CD14-positive monocyte (primary cell): ENCODE data around the gene PITPNC1. TPM values are rescaled to one million over a fixed set of nuclear protein-coding genes. Genes with fewer than 3 reads are reported as not detected.
"Not testable (repeated sequence)": the region's sequence is repeated elsewhere in the genome, so short reads cannot be mapped to it uniquely, and the experiment has no call there.

Source experiments
- DNase-seq, 3 donors: peaks; one replicate each; pipeline ENCODE4 v3.0.0-alpha.2; 2011 to 2022
- H2AFZ ChIP-seq: 2 replicates; pipeline ENCODE4 v1.6.0; 2012; ENCODE audit warnings: mild to moderate bottlenecking, low read depth, low read length, inconsistent platforms; ENCODE audit not compliant: insufficient read depth, poor library complexity, severe bottlenecking
- H3K27ac ChIP-seq, 2 donors: 1 replicate in 1 of 2; 2 replicates in 1 of 2; pipeline ENCODE4 v1.5.1; 2012 to 2013; ENCODE audit warnings: low read length in 2 of 2, control low read depth in 1 of 2, inconsistent platforms in 1 of 2, low read depth in 1 of 2, mild to moderate bottlenecking in 1 of 2
- H3K27me3 ChIP-seq, 2 donors: one replicate each; pipeline versions ENCODE4 v1.6.0 to v1.6.1; 2011 to 2013; ENCODE audit warnings: low read length in 2 of 2; ENCODE audit not compliant: control insufficient read depth in 2 of 2, insufficient read depth in 2 of 2
- H3K36me3 ChIP-seq, 2 donors: replicated peaks in 1 of 2; 1 replicate in 1 of 2; 2 replicates in 1 of 2; pipeline versions ENCODE4 v1.5.1 to v1.6.1; 2012 to 2013; ENCODE audit warnings: low read length in 2 of 2, control low read depth in 1 of 2, inconsistent platforms in 1 of 2, mild to moderate bottlenecking in 1 of 2; ENCODE audit not compliant: insufficient read depth in 2 of 2, control insufficient read depth in 1 of 2
- H3K4me1 ChIP-seq, 2 donors: 1 replicate in 1 of 2; 2 replicates in 1 of 2; pipeline versions ENCODE4 v1.5.1 to v1.6.1; 2012 to 2013; ENCODE audit warnings: low read length in 2 of 2, control low read depth in 1 of 2, inconsistent platforms in 1 of 2, mild to moderate bottlenecking in 1 of 2, moderate library complexity in 1 of 2; ENCODE audit not compliant: insufficient read depth in 2 of 2, control insufficient read depth in 1 of 2
- H3K4me2 ChIP-seq: replicated peaks from 2 replicates; pipeline ENCODE3; 2012; ENCODE audit warnings: low read length, moderate library complexity, mild to moderate bottlenecking; ENCODE audit not compliant: poor library complexity, severe bottlenecking; ENCODE audit errors: extremely low read depth
- H3K4me3 ChIP-seq, 3 experiments: fragments of 200-600 bp in 1 of 3; sonication (generic) in 1 of 3; replicated peaks in 1 of 3; 1 replicate in 2 of 3; 2 replicates in 1 of 3; pipeline ENCODE4 v1.5.1; 2011 to 2013; ENCODE audit warnings: low read length in 3 of 3, mild to moderate bottlenecking in 3 of 3, control low read depth in 2 of 3, low read depth in 2 of 3, inconsistent platforms in 1 of 3, moderate library complexity in 1 of 3
- H3K79me2 ChIP-seq: 2 replicates; pipeline ENCODE4 v1.6.0; 2012; ENCODE audit warnings: mild to moderate bottlenecking, control low read depth, inconsistent platforms, low read length, moderate library complexity; ENCODE audit not compliant: insufficient read depth
- H3K9ac ChIP-seq: 2 replicates; pipeline ENCODE4 v1.6.0; 2017; ENCODE audit warnings: low read length, mild to moderate bottlenecking; ENCODE audit not compliant: insufficient read depth, poor library complexity, severe bottlenecking
- H3K9me3 ChIP-seq, 2 donors: replicated peaks in 1 of 2; 1 replicate in 1 of 2; 2 replicates in 1 of 2; pipeline versions ENCODE4 v1.5.1 to v1.6.1; 2012 to 2013; ENCODE audit warnings: low read length in 2 of 2, control low read depth in 1 of 2; ENCODE audit not compliant: control insufficient read depth in 1 of 2, insufficient read depth in 1 of 2
- H4K20me1 ChIP-seq: 2 replicates; pipeline ENCODE4 v1.6.0; 2012; ENCODE audit warnings: mild to moderate bottlenecking, low read length, control low read depth, moderate library complexity; ENCODE audit not compliant: insufficient read depth
- H3K27ac Mint-ChIP-seq, 7 donors: one replicate each; pipeline ENCODE4 v1.8.0; 2020; ENCODE audit warnings: mild to moderate bottlenecking in 7 of 7, mixed read lengths in 7 of 7, moderate library complexity in 6 of 7, inconsistent platforms in 2 of 7
- H3K27me3 Mint-ChIP-seq, 3 donors: one replicate each; pipeline ENCODE4 v1.8.0; 2021 to 2022; ENCODE audit warnings: low read depth in 3 of 3, mild to moderate bottlenecking in 3 of 3, mixed read lengths in 3 of 3, moderate library complexity in 3 of 3, inconsistent platforms in 1 of 3
- H3K36me3 Mint-ChIP-seq, 2 donors: one replicate each; pipeline ENCODE4 v1.8.0; 2020; ENCODE audit warnings: mixed read lengths in 2 of 2, inconsistent platforms in 1 of 2, mild to moderate bottlenecking in 1 of 2
- H3K4me1 Mint-ChIP-seq: one replicate; pipeline ENCODE4 v1.8.0; 2020; ENCODE audit warnings: mild to moderate bottlenecking, mixed read lengths
- H3K4me3 Mint-ChIP-seq, 2 donors: one replicate each; pipeline ENCODE4 v1.8.0; 2020; ENCODE audit warnings: mild to moderate bottlenecking in 2 of 2, mixed read lengths in 2 of 2, moderate library complexity in 1 of 2
- H3K9me3 Mint-ChIP-seq, 7 donors: one replicate each; pipeline ENCODE4 v1.8.0; 2020 to 2022; ENCODE audit warnings: mixed read lengths in 7 of 7, mild to moderate bottlenecking in 6 of 7, moderate library complexity in 6 of 7, inconsistent platforms in 2 of 7
- CTCF ChIP-seq: fragments of 200-600 bp; IDR thresholded peaks from one replicate; pipeline ENCODE4 v1.8.0; 2022; ENCODE audit warnings: antibody characterized with exemption, mild to moderate bottlenecking
- WGBS: methylation state at CpG from one replicate; pipeline ENCODE4 v1.1.5; 2013; ENCODE audit warnings: missing lambda C conversion rate; ENCODE audit not compliant: insufficient coverage; 5-methylcytosine and 5-hydroxymethylcytosine counted together
- intact Hi-C, 2 donors: fragments of 100-400 bp; cut with micrococcal nuclease; formaldehyde crosslinking; loops; one replicate each; pipeline versions ENCODE4 v1.15.0 to v1.15.1; 2023
- polyA plus RNA-seq, 3 donors: library from polyadenylated mRNA; depleted of rRNA in 1 of 3; unstranded in 2 of 3; stranded (reverse) in 1 of 3; fragments of 300-500 nt in 2 of 3; fragments of >200 nt in 1 of 3; fragmentation: Illumina TruSeq in 2 of 3; gene quantifications; 1 replicate in 2 of 3; 2 replicates in 1 of 3; pipeline ENCODE4 v1.2.3, GENCODE V29; 2012 to 2021

Gene PITPNC1
- polyA plus RNA-seq, 3 donors: 18.5 to 31.0 (median 21.7) TPM

GRCh38 chr17:67385122-67385988 lies 8.3 kb downstream of the PITPNC1 start:
- no peak for DNase-seq
- Mint-ChIP-seq H3K36me3 (peaks cover 5 to 36% of the 10 kb centered on the region in 2 donors), H3K4me3 (no peak overlapping the region), H3K27ac (peak overlapping the region in 1 of 7 donors; percentile 64), H3K4me1 (peaks cover 11% of the 10 kb centered on the region), H3K9me3 (peaks cover 0 to 5% (median 3%) of the 10 kb centered on the region in 7 donors), H3K27me3 (peaks cover 0 to 5% (median 0%) of the 10 kb centered on the region in 3 donors)
- peaks cover 50% of the 10 kb centered on the region for H3K79me2 ChIP-seq
- peaks cover 83% of the 10 kb centered on the region for H4K20me1 ChIP-seq
- no peak overlapping the region for H3K27ac ChIP-seq
- no peaks in the 10 kb centered on the region for H3K4me1 ChIP-seq
- intact Hi-C loops: no loop called here
- H2AFZ ChIP-seq: no peak overlapping the region
- H3K4me3 ChIP-seq: no peak overlapping the region
- H3K4me2 ChIP-seq: no peak overlapping the region
- no peaks in the 10 kb centered on the region for H3K27me3 ChIP-seq
- H3K36me3 ChIP-seq: peaks cover 0 to 8% of the 10 kb centered on the region in 2 donors
- no peak overlapping the region for H3K9ac ChIP-seq
- 94% methylated on average over 14 of the region's 20 CpGs for WGBS
- H3K9me3 ChIP-seq: peaks cover 0 to 4% of the 10 kb centered on the region in 2 donors
- TF ChIP-seq CTCF: no peak

GRCh38 chr17:67386965-67387551 lies 10.0 kb downstream of the PITPNC1 start:
- peak overlapping the region in 1 of 7 donors; percentile 10 for H3K27ac Mint-ChIP-seq
- H3K4me1 Mint-ChIP-seq: peaks cover 18% of the 10 kb centered on the region
- intact Hi-C loops: no loop called here

GRCh38 chr17:67388536-67388935 lies 11.5 kb downstream of the PITPNC1 start:
- H3K27ac ChIP-seq, H3K4me3 ChIP-seq, H2AFZ ChIP-seq, H3K4me2 ChIP-seq, H3K9me3 ChIP-seq, H3K27me3 Mint-ChIP-seq, DNase-seq, H3K4me1 ChIP-seq, H3K4me3 Mint-ChIP-seq, H3K9me3 Mint-ChIP-seq, H3K36me3 ChIP-seq, H3K27ac Mint-ChIP-seq, intact Hi-C loops, H3K27me3 ChIP-seq, H3K9ac ChIP-seq: not testable (repeated sequence)
- peaks cover 59% of the 10 kb centered on the region for H4K20me1 ChIP-seq
- H3K4me1 Mint-ChIP-seq: peaks cover 18% of the 10 kb centered on the region
- WGBS: 90% methylated on average over 3 of the region's 10 CpGs
- H3K36me3 Mint-ChIP-seq: peaks cover 4 to 33% of the 10 kb centered on the region in 2 donors
- H3K79me2 ChIP-seq: peaks cover 45% of the 10 kb centered on the region

More at GRCh38 chr17:67386965-67387551, 10.0 kb downstream of the PITPNC1 start:
- H3K9me3 Mint-ChIP-seq: peaks cover 0 to 5% (median 3%) of the 10 kb centered on the region in 7 donors
- peak; percentile 51 to 62 (median 61) for DNase-seq
- peak; percentile 75 for TF ChIP-seq CTCF
- WGBS: no CpG with 5 or more reads among the region's 16 CpGs
- Histone ChIP-seq H3K27ac (no peak overlapping the region), H3K4me1 (no peaks in the 10 kb centered on the region), H3K4me3 (no peak overlapping the region), H3K4me2 (no peak overlapping the region), H4K20me1 (peaks cover 72% of the 10 kb centered on the region), H2AFZ (no peak overlapping the region), H3K79me2 (peaks cover 46% of the 10 kb centered on the region), H3K9me3 (peaks cover 0 to 4% of the 10 kb centered on the region in 2 donors), H3K36me3 (peaks cover 0 to 8% of the 10 kb centered on the region in 2 donors), H3K27me3 (no peaks in the 10 kb centered on the region), H3K9ac (no peak overlapping the region)
- peaks cover 5 to 33% of the 10 kb centered on the region in 2 donors for H3K36me3 Mint-ChIP-seq
- H3K4me3 Mint-ChIP-seq: no peak overlapping the region
- peaks cover 0 to 5% (median 0%) of the 10 kb centered on the region in 3 donors for H3K27me3 Mint-ChIP-seq
